Measurements from ENCODE around the gene SCARF1.

The SCARF1 gene

GRCh38 chr17:1591474-1592090 lies 54.0 kb downstream of the SCARF1 start:
- TF ChIP-seq CTCF (IDR thresholded peaks at IDR 0.05), result no peak

DNA sequence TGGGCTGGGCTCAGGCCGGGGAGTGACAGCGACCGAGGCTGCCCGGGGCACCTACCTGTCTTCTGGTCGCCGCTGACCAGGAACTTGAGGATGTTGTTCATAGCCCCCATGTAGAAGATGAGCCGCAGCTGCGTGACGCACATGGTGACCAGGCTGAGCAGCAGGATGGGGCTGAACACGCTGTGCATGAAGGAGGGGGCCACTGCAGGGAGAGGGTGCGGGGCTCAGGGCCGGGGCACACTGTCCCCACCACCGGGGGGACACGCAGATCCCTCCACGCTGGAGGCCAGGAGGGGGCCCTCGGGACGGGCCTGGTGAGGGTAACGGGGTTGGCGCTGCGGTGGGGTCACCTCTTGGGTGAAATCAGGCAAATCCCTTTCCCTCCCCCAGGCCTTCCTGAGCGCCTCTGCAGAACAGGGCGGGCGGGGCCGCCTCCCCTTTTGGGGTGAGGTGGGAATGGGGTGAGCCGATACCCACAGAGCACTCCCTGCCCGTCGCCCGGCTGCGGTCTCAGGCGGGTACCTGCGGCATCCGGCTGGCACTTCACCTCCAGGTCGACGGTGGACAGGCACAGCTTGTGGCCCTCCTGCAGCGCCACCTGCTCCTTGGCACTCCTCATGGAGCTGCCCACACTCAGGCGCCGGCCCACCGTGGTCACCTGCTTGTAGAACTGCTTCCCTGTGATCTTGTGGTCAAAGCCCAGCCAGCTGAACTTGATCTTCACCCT lies 54.6 kb downstream of the SCARF1 start:
- no peak for TF ChIP-seq CTCF (IDR thresholded peaks at IDR 0.05)

DNA sequence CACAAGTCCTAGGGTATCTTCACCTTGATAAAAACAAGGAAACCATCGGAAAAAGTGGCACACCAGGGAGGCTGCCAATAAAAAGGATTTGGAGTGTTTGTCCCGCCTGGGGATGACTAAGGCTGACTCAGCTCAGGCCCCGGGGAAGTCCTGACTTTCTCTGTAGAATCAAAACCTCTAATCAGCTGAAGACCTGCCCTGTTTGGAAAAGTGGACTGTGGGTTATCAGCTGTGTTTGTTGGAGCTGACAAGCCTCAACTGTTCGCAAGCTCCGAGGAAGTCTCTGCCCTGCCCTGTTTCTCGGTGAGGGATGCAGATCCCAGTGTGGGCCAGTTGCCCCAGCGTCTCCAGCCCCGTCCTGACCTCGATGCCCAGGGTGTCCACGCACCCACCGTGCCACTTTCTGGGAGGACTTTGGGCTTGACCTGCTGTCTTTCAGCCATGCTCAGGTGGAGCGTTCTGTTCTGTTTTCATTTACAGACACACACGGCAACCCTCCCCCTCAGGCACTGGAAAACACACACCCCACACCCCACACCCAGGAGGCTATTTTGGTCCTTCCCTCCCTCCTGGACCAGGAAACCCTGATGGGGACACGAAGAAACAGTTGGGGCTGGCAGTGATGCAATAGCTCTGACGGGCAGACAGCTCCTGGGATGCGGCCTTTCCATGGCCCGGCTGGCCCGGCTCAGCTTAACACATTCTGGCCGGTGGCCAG lies 55.3 kb downstream of the SCARF1 start:
- TF ChIP-seq CTCF (IDR thresholded peaks at IDR 0.05), result no peak

DNA sequence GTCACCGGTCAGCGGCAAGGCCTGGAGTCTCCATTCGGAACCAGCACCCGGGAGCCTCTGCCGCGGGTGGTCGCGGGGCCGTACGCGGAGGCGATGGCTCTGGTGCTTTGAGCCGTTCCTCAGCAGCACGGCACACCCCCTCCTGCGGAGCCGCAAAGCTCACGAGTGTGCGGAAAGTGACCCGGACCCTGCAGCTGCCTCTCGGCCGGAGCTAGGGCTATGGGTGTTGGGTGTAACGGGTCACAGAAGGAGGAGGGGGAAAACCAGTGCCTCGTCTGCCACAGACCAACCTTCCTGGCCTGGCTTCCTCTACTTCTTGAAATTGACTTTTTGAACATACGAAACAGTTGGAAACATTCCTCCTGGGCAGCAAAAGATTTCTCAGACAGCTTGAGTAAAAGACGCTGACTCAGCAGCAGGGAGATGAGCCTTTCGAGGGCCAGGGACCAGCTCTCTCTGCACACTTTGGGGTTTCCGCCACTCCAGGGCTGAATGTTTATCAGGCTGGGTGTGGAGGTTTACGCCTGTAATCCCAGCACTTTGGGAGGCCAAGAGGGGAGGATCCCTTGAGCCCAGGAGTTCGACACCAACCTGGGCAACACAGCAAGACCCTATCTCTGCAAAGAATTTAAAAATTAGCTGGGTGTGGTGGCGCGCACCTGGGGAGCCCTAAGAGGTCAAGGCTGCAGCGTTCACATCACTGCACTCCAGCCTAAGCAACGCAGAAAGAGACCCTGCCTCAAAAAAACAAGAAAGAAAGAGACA lies 56.5 kb downstream of the SCARF1 start:
- TF ChIP-seq CTCF (IDR thresholded peaks at IDR 0.05), result no peak

DNA sequence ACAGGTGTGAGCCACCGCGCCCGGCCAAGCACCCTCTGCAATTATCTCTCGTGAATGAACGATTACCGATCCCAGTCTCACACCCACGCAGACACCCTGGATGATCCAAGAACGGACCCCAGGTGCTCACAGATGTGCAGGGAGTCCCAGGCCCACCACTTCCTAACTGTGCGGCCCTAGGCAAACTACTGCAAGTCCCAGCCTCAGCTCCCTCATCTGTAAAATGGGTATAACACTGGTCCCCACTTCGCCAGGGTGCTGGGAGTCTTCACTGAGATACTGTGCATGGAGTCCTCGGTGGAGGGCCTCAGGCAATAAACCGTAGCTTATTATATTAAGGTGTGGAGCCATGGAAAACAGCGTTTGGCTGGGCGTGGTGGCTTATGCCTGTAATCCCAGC lies 61.4 kb downstream of the SCARF1 start:
- no peak for TF ChIP-seq CTCF (IDR thresholded peaks at IDR 0.05)
